H1 (cell line): ENCODE measurements around the gene CASK. TPM values are rescaled to one million over a fixed set of nuclear protein-coding genes. Genes with fewer than 3 reads are reported as not detected.

Experiments
- CTCF ChIA-PET: fragments of 300-600 bp; sonication (Branson Sonifier 250); formaldehyde crosslinking; loops from one replicate; lab custom pipeline; 2021; ENCODE audit not compliant: partially characterized antibody; lab: Charles Lee
- POLR2A ChIA-PET: fragments of 300-600 bp; sonication (Branson Sonifier 250); formaldehyde crosslinking; loops from one replicate; lab custom pipeline; 2021; ENCODE audit warnings: inconsistent platforms; ENCODE audit not compliant: partially characterized antibody; lab: Charles Lee
- DNase-seq, 2 experiments: peaks; one replicate each; pipeline versions ENCODE4 v3.0.0 to v3.0.0-alpha.2; 2010 to 2022; ENCODE audit warnings: low spot score in 2 of 2, low read depth in 1 of 2, mixed read lengths in 1 of 2
- FAIRE-seq: peaks from 2 replicates; lab custom pipeline; 2011; peaks lifted over from hg19 to GRCh38; lab: Jason Lieb, UNC
- H2AFZ ChIP-seq: 2 replicates; pipeline ENCODE4 v1.8.1; 2012; ENCODE audit warnings: low read length, inconsistent platforms
- H2AK5ac ChIP-seq: 2 replicates; pipeline ENCODE4 v1.6.1; 2013; ENCODE audit warnings: low read depth, low read length
- H2BK120ac ChIP-seq: replicated peaks from 2 replicates; pipeline ENCODE3; 2013; ENCODE audit warnings: low read depth, low read length, inconsistent platforms
- H2BK12ac ChIP-seq: 2 replicates; pipeline ENCODE4 v1.6.1; 2013; ENCODE audit warnings: low read depth, low read length
- H2BK15ac ChIP-seq: 2 replicates; pipeline ENCODE4 v1.6.1; 2013; ENCODE audit warnings: low read length
- H2BK20ac ChIP-seq: 2 replicates; pipeline ENCODE4 v1.6.1; 2013; ENCODE audit warnings: low read length
- H2BK5ac ChIP-seq: 2 replicates; pipeline ENCODE4 v1.6.1; 2013; ENCODE audit warnings: low read depth, low read length
- H3K14ac ChIP-seq: 2 replicates; pipeline ENCODE4 v1.6.1; 2013; ENCODE audit warnings: inconsistent platforms; ENCODE audit not compliant: insufficient read length
- H3K18ac ChIP-seq: 2 replicates; pipeline ENCODE4 v1.6.1; 2013; ENCODE audit warnings: low read length; ENCODE audit errors: extremely low read depth
- H3K23ac ChIP-seq: 2 replicates; pipeline ENCODE4 v1.6.1; 2013; ENCODE audit warnings: inconsistent platforms; ENCODE audit not compliant: insufficient read length
- H3K23me2 ChIP-seq: 2 replicates; pipeline ENCODE4 v1.6.1; 2013; ENCODE audit warnings: low read depth, low read length
- H3K27ac ChIP-seq: 2 replicates; pipeline ENCODE4 v1.6.1; 2011; ENCODE audit warnings: low read depth, low read length, inconsistent platforms
- H3K27me3 ChIP-seq, 4 experiments: replicated peaks in 1 of 4; 1 replicate in 1 of 4; 2 replicates in 3 of 4; pipeline versions ENCODE4 v1.6.1 to v1.8.1; 2011 to 2013; ENCODE audit warnings: low read length in 3 of 4, mild to moderate bottlenecking in 3 of 4, inconsistent platforms in 2 of 4, mixed read lengths in 2 of 4, moderate library complexity in 1 of 4; ENCODE audit not compliant: control insufficient read depth in 3 of 4, insufficient read depth in 3 of 4; ENCODE audit errors: extremely low read depth in 1 of 4
- H3K36me3 ChIP-seq, 4 experiments: 2 replicates each; pipeline versions ENCODE4 v1.6.1 to v1.8.1; 2011 to 2013; ENCODE audit warnings: mild to moderate bottlenecking in 4 of 4, low read length in 3 of 4, moderate library complexity in 2 of 4, control low read depth in 1 of 4, inconsistent platforms in 1 of 4; ENCODE audit not compliant: insufficient read depth in 4 of 4, control insufficient read depth in 2 of 4
- H3K4ac ChIP-seq: replicated peaks from 2 replicates; pipeline ENCODE3; 2013; ENCODE audit warnings: low read length, low read depth, mixed read lengths, inconsistent platforms; ENCODE audit not compliant: insufficient read length
- H3K4me1 ChIP-seq, 4 experiments: replicated peaks in 1 of 4; 1 replicate in 1 of 4; 2 replicates in 3 of 4; pipeline versions ENCODE4 v1.6.1 to v1.8.1; 2011 to 2013; ENCODE audit warnings: low read length in 3 of 4, inconsistent platforms in 2 of 4, mixed read lengths in 1 of 4; ENCODE audit not compliant: insufficient read depth in 4 of 4, control insufficient read depth in 3 of 4
- H3K4me2 ChIP-seq, 2 experiments: 2 replicates each; pipeline versions ENCODE4 v1.6.1 to v1.8.1; 2011 to 2013; ENCODE audit warnings: low read depth in 2 of 2, low read length in 2 of 2, control low read depth in 1 of 2, inconsistent platforms in 1 of 2, mild to moderate bottlenecking in 1 of 2; ENCODE audit not compliant: insufficient read depth in 1 of 2
- H3K4me3 ChIP-seq, 4 experiments: fragments of 200-600, 300-600 bp in 1 of 4; sonication (generic), shearing (Covaris generic), sonication (Bioruptor Twin) in 1 of 4; 2 replicates each; pipeline versions ENCODE4 v1.5.1 to v1.8.1; 2011 to 2016; ENCODE audit warnings: low read length in 4 of 4, low read depth in 3 of 4, control low read depth in 2 of 4, inconsistent platforms in 2 of 4, mild to moderate bottlenecking in 2 of 4, mixed read lengths in 1 of 4, moderate library complexity in 1 of 4; ENCODE audit not compliant: insufficient read depth in 2 of 4; ENCODE audit errors: extremely low read depth in 1 of 4
- H3K56ac ChIP-seq: replicated peaks from 2 replicates; pipeline ENCODE3; 2013; ENCODE audit warnings: low read depth, mild to moderate bottlenecking, mixed read lengths, low read length, inconsistent platforms; ENCODE audit not compliant: insufficient read length
- H3K79me1 ChIP-seq: 2 replicates; pipeline ENCODE4 v1.6.1; 2013; ENCODE audit warnings: low read depth, low read length, control low read depth
- H3K79me2 ChIP-seq, 2 experiments: 2 replicates each; pipeline versions ENCODE4 v1.6.1 to v1.8.1; 2012 to 2013; ENCODE audit warnings: low read length in 2 of 2, mild to moderate bottlenecking in 2 of 2, inconsistent platforms in 1 of 2; ENCODE audit not compliant: insufficient read depth in 2 of 2, control insufficient read depth in 1 of 2
- H3K9ac ChIP-seq, 4 experiments: replicated peaks in 1 of 4; 1 replicate in 1 of 4; 2 replicates in 3 of 4; pipeline versions ENCODE4 v1.6.1 to v1.8.1; 2011 to 2013; ENCODE audit warnings: low read depth in 3 of 4, low read length in 3 of 4, control low read depth in 2 of 4, mild to moderate bottlenecking in 2 of 4, moderate library complexity in 2 of 4, inconsistent platforms in 1 of 4; ENCODE audit errors: extremely low read depth in 1 of 4
- H3K9me3 ChIP-seq, 2 experiments: 2 replicates each; pipeline versions ENCODE4 v1.6.1 to v1.8.1; 2012 to 2013; ENCODE audit warnings: mild to moderate bottlenecking in 2 of 2, moderate library complexity in 2 of 2, control low read depth in 1 of 2, inconsistent platforms in 1 of 2, low read depth in 1 of 2, low read length in 1 of 2, mixed read lengths in 1 of 2; ENCODE audit not compliant: insufficient read depth in 2 of 2
- H4K20me1 ChIP-seq, 2 experiments: replicated peaks in 1 of 2; 2 replicates each; pipeline versions ENCODE3 to v1.8.1; 2011 to 2013; ENCODE audit warnings: inconsistent platforms in 2 of 2, low read length in 2 of 2, mild to moderate bottlenecking in 1 of 2; ENCODE audit not compliant: insufficient read depth in 2 of 2, control insufficient read depth in 1 of 2
- H4K5ac ChIP-seq: 2 replicates; pipeline ENCODE4 v1.6.1; 2013; ENCODE audit warnings: low read length, low read depth, mixed read lengths, inconsistent platforms; ENCODE audit not compliant: insufficient read length
- H4K8ac ChIP-seq: 2 replicates; pipeline ENCODE4 v1.8.0; 2013; ENCODE audit warnings: mild to moderate bottlenecking, moderate library complexity, low read length, inconsistent platforms; ENCODE audit not compliant: insufficient read depth; ENCODE audit errors: extremely low read depth
- H4K91ac ChIP-seq: replicated peaks from 2 replicates; pipeline ENCODE3; 2013; ENCODE audit warnings: low read length, mixed read lengths, inconsistent platforms; ENCODE audit not compliant: insufficient read length
- CBX8 ChIP-seq: fragments of 300-800, 300-1000 bp; sonication (generic); IDR thresholded peaks from 2 replicates; pipeline ENCODE4 v1.7.1; 2016; ENCODE audit warnings: low read depth, low read length, borderline replicate concordance
- MAX ChIP-seq: IDR thresholded peaks from 2 replicates; pipeline ENCODE4 v1.6.1; 2012; ENCODE audit warnings: inconsistent platforms
- NANOG ChIP-seq: IDR thresholded peaks from 2 replicates; pipeline ENCODE4 v1.6.1; 2011; ENCODE audit warnings: low read length, low read depth, mild to moderate bottlenecking, inconsistent platforms; ENCODE audit not compliant: insufficient read depth, poor library complexity, severe bottlenecking
- POLR2AphosphoS5 ChIP-seq: IDR thresholded peaks from 2 replicates; pipeline ENCODE4 v1.6.1; 2011; ENCODE audit warnings: low read depth, low read length
- RFX5 ChIP-seq: IDR thresholded peaks from 2 replicates; pipeline ENCODE4 v1.6.1; 2011; ENCODE audit warnings: low read depth, low read length, improper control_type of control experiment, borderline replicate concordance
- SP2 ChIP-seq: IDR thresholded peaks from 2 replicates; pipeline ENCODE4 v1.6.1; 2012; ENCODE audit warnings: mild to moderate bottlenecking, low read length, inconsistent platforms
- SUZ12 ChIP-seq: fragments of 200-600 bp; sonication (generic); IDR thresholded peaks from 2 replicates; pipeline ENCODE4 v1.6.1; 2012; ENCODE audit warnings: mild to moderate bottlenecking, inconsistent platforms, low read length, moderate library complexity, mixed read lengths
- WGBS, 2 experiments: shearing (Covaris generic) in 1 of 2; methylation state at CpG; one replicate each; pipeline versions ENCODE4 v1.1.6 to v1.1.7; 2013 to 2015; ENCODE audit warnings: low lambda C conversion rate in 2 of 2, mixed read lengths in 2 of 2, inconsistent platforms in 1 of 2, low coverage in 1 of 2, missing lambda C conversion rate in 1 of 2; ENCODE audit not compliant: insufficient replicate concordance in 2 of 2, insufficient coverage in 1 of 2, insufficient read length in 1 of 2; ENCODE audit errors: extremely low coverage in 1 of 2, missing lambda C conversion rate in 1 of 2; 5-methylcytosine and 5-hydroxymethylcytosine counted together
- polyA plus RNA-seq, 7 experiments: library from polyadenylated mRNA; depleted of rRNA in 3 of 7; stranded (reverse) in 5 of 7; unstranded in 2 of 7; fragments of >200 nt in 5 of 7; fragments of 200-250 nt in 2 of 7; gene quantifications; 1 replicate in 5 of 7; 2 replicates in 1 of 7; 4 replicates in 1 of 7; pipeline versions ENCODE4 v1.2.1 to v1.2.3, GENCODE V29; 2011 to 2013; ENCODE audit warnings: missing spikeins in 2 of 7, mixed read lengths in 2 of 7
- total RNA-seq: library from RNA; stranded (reverse); fragmentation: NEBNext Ultra II Directional; extraction: Animal tissue kit (Norgen Biotek cat#: 25700); gene quantifications from 2 replicates; pipeline ENCODE4 v1.2.1, GENCODE V29; 2021

The CASK gene
- total and polyA plus RNA-seq, 2 of the 8 experiments (the other 6 are each of a cell fraction or from before 2014, with no cell fraction given): 21.6 to 55.1 TPM

GRCh38 chrX:41708486-41708885, 214.9 kb downstream of the CASK start:
- H3K4me2 ChIP-seq: no peak overlapping the region
- no peak overlapping the region for H2BK5ac ChIP-seq
- no peaks in the 10 kb centered on the region for H4K20me1 ChIP-seq
- CTCF ChIA-PET: no interaction called here
- H3K9ac ChIP-seq: no peak overlapping the region
- no peak overlapping the region for H3K4ac ChIP-seq
- H3K36me3 ChIP-seq: no peaks in the 10 kb centered on the region
- WGBS, 2 experiments: 59% methylated on average over 3 of the region's 3 CpGs; no CpG with 5 or more reads in 1 of the 2 experiments
- no peak overlapping the region for H3K27ac ChIP-seq
- TF ChIP-seq CBX8: no peak
- TF ChIP-seq NANOG: no peak
- TF ChIP-seq SP2: no peak
- TF ChIP-seq RFX5: no peak
- no peak for TF ChIP-seq SUZ12
- TF ChIP-seq MAX: no peak
- TF ChIP-seq POLR2AphosphoS5: no peak
- TF ChIP-seq, all 59 proteins: peak for 0
- Histone ChIP-seq H2AFZ (no peak overlapping the region), H2BK20ac (no peak overlapping the region), H3K56ac (no peak overlapping the region), H2BK15ac (no peak overlapping the region), H2BK12ac (no peak overlapping the region), H4K8ac (no peak overlapping the region), H2BK120ac (no peak overlapping the region), H3K23ac (no peak overlapping the region), H3K27me3 (no peaks in the 10 kb centered on the region), H4K5ac (no peak overlapping the region), H3K23me2 (no peaks in the 10 kb centered on the region), H3K4me1 (peaks cover 0 to 13% (median 0%) of the 10 kb centered on the region in 4 experiments; a peak in 4 of 7 replicates), H4K91ac (no peak overlapping the region), H3K18ac (no peak overlapping the region), H3K79me2 (no peaks in the 10 kb centered on the region), H3K4me3 (no peak overlapping the region), H2AK5ac (no peak overlapping the region), H3K9me3 (no peaks in the 10 kb centered on the region), H3K14ac (no peak overlapping the region), H3K79me1 (no peaks in the 10 kb centered on the region)
- POLR2A ChIA-PET: no interaction called here
- FAIRE-seq (no peak), DNase-seq (no peak)
